GM18526 (cell line): ENCODE measurements around the gene PTCD1.

Experiments
- POLR2A ChIP-seq: IDR thresholded peaks from 3 replicates; pipeline ENCODE4 v1.6.1; 2011; ENCODE audit not compliant: insufficient read length; ENCODE audit errors: extremely low read depth

Gene PTCD1

DNA sequence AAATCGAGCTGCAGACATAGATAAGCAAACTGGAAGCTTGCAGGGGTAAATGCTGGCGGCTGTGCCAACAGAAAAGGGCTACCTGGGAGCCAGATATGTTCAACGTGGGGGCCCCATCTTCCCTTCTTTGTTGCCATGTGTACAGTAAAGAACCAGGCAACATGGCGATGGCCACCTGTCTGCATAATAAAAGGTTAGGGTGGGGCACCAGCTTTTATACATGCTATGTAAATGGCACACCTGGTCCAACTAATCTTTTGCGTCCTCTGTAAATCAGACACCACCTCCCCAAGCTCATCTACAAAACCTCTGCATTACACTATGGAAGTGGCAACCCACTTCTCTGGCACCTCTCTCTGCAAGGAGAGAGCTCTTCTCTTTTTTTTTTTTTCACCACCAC lies 16.0 kb downstream of the PTCD1 start:
- TF ChIP-seq POLR2A: no peak

DNA sequence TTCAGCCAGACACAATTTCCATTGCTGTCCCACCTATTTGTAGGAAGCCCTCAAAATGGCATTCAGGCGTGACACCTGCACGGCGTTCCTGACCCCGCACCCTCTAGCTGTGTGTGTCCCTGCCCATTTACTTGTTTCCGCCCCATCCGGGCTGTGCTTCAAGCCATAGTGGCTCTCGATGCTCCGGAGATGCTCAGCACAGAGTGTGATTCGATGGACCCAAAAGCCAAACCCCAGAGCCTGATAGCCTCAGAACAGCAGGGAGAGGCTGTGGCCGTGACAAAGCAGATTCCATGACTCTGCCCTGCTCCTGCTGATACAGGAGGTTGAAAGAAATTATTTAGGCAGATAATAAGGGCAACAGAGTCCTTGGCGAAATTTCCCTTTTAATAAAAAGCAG lies 16.4 kb downstream of the PTCD1 start:
- TF ChIP-seq POLR2A: no peak

DNA sequence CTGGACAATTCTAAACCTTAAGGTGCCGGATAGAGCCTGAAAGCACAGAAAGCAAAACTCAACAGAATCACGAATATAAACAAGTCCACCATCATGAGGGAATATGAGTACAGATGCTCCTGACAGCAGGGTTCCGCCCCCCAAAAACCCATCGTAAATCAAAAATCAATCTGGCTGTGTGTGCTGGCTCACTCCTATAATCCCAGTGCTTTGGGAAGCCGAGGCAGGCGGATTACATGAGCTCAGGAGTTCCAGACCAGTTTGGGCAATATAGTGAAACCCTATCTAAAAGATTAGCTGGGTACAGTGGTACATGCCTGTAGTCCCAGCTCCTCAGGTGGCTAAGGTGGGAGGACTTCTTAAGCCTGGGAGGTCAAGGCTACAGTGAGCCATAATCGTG lies 17.6 kb downstream of the PTCD1 start:
- no peak for TF ChIP-seq POLR2A

DNA sequence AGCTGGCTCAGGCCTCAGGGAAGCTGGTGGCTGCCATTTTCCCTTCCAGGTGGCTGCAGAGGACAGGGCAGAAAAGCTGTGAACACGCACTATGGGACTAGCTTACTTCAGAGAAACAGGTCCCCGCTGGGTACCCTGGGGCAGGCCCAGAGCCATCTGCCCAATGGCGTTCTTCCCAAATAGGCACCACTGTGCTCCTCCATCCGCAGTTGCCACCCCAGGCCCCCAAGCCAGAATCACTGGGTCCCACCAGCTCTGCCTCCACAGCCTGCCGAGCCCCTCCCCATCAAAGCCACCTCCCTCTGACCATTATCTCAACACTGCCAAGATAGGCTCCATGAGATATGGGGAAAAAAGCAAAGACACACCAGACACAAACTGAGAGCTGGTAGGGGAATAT lies 18.4 kb downstream of the PTCD1 start:
- TF ChIP-seq POLR2A: no peak

DNA sequence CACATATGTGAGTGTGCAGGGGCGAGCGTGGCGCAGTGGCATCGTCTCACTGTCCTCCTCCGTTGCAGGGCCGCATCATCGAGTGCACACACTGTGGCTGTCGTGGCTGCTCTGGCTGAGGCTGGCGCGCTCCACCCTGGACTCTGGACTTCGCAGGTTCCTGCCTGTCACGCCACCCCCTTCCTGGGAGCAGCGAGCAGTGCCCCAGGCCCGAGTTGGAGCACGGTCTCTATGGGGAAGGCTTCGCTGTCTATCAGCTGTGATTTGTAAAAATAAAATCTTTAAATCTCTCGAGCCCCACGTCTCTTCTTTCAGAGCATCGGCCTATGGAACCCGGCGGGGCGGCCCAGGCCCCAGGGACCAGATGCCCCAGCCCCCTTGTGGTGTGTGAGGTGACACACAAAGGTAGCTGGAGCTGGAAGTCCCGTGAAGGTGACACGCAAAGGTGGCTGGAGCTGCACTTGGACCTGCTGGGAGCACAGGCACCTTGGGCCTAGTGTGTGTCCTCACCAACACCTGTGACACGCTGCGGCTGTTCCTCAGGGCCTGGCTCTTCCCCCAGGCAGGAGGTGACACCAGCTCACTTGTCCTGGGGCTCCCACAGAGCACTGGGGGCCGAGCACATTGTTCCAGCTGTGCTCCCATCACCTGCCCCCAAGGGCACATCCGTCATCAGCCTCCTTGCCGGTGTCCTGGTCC lies 19.1 kb downstream of the PTCD1 start:
- TF ChIP-seq POLR2A: peak; percentile 20

DNA sequence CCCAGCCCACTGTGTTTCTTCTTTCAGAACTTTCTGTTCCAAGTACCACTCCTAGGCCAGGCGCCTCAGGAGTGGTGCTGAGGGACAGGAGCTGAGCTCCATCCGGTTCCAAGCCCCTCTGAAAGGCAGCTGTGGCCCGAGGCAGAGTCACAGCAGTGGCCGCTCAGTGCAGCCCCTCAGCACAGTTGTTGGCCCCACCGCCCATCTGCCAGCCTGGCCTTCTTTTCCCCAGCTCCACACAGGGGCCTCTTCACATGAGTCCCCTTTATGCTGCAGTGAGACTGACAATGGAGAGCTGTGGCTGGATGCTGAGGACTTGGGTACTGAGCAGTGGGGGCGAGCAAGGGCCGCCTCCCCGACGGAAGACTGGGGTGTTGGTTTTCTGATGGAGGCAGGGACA lies 20.3 kb downstream of the PTCD1 start:
- TF ChIP-seq POLR2A: peak; percentile 11

DNA sequence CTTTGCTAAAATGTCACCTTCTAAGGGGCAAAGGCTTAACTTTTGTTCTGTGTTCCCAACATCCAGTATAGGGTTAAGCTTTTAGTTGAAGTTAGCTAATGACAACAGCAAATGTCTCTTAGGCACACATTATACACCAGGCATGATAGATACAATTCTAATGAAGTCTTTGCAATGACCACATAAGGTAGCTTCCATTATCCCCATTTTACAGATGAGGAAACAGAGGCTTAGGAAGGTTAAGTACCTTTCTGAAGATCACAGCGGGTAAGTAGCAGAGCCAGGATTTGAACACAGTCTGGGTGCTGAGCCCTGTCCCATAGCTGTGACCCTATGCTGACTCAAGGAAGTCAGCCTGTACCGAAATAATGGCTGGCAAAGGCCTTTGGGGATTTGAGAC lies 28.0 kb downstream of the PTCD1 start:
- TF ChIP-seq POLR2A: no peak

DNA sequence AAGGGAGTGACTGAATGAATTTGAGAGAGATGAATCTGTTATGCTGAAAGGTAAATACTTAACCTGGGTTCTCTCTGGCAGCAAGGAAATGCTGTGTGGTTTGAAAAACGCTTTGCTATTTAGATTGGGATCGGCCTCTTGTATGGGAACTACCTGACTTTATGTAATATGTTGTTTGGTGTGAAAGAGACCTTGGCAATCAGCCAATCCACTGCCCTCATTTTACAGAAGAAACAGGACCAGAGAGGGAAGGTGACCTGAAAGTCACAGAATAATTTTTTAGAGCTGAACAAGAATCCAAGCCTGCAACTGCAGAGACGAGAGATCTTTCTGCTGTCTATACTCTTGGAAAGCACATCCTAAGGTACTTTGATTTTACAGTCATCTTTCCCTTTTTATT lies 28.8 kb downstream of the PTCD1 start:
- no peak for TF ChIP-seq POLR2A

DNA sequence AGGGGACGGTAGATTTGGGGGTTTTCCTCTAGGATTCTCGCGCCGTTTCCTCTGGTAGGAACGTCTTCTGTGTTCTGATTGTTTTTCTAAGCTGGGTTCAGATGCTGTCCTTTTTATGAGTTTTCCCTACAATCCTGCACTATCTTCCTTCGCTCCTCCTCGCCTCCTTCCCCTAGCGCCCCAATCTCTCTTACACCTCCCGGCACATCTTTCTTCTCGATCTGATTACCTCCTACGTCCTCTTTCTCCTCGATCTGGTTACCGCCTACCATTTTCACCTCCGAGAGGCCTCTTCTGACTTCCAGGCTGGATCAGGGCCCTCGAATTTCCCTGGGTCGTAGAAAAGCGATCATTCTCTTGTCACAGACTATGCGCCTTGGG lies 29.4 kb downstream of the PTCD1 start:
- TF ChIP-seq POLR2A: no peak

DNA sequence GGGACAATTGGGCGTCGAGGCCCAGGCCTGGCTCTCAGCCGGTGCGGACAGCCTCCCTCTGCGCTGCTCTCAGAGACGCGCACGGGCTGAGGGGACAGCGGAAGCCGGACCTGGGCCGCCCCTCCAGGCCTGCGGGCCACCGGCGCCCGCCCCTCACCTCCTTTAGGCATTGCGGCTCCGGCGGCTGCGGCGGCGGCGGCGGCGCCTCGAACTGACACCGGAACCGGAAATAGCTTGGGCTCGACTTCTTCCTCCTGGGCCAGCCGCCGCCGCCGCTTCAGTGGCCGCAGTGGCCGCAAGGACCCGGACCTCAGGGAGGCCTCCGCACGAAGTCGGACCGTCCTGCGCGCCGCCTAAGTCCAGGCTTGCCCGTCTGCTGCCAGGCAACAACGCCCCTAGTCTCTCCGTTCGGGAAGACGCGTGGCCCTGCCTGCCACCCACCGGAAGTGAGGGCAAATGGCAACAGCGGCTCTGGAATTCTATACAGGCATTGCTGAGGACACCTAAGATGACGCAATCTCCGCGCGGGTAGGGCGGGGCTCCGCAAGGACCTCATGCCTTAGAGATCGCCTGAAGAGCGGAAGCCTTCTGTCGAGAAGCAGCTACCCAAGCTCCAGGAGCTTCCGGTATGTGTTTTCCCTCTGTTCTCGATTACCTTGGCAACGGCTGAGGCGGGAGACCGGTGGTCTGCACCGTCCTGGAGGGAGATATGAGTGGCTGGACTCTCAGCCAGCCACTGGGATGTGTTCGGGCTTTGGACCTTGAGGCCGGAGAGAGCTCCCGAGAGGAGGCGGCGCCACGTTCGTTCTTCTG lies 30.0 kb downstream of the PTCD1 start, which contains the start of the genes BUD31 and PDAP1:
Gene BUD31 (plus strand): TSS at position 591 of the 813 bp plus-strand sequence. CDS start 2,124 bp downstream, outside the sequence.
Gene PDAP1 (minus strand): TSS at position 219 of the 813 bp plus-strand sequence. CDS start 49 bp downstream, at position 170.
- peak; percentile 94 for TF ChIP-seq POLR2A

DNA sequence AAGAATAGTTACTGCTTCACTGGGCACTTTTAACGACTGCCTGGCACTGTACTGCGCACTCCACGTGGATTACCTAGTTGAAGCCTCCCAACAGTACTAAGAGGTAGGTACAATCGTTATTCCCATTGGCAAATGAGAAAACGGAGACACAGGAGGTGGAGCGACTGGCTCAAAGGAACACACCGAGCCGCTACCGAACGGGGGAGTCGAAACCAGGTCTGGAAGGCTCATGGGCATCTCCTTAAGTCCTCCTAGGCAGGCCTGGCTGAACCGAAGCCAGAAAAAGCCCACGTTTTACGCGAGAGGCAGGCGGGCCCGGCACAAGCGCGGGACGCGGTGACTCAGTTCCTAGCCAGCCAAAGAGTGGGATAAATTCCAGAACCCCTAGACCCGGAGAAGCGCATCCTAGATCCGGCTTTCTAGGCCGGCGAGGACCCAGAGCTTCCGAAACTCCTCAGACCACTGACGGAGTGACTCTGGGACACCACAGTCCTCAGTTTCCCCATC lies 30.7 kb downstream of the PTCD1 start:
- TF ChIP-seq POLR2A: no peak

DNA sequence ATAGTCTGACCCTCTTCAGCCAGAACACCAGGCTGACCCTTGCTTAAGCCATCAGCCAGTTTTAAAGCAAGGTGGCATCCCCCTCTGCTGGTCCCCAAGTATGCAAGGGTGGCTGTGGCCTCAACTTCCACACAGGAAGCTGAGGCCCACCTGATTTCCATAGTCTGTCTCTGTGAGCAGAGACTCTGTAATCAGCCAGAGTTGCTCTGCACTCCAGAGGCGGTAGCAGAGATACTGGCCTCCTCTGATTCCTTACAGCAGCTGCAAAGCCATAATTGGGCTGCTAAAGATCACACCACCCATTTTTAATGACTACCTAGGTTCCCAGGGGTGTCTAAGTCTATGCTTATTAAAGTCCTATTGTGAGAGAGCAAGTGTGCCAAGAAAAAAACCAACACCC lies 32.0 kb downstream of the PTCD1 start:
- no peak for TF ChIP-seq POLR2A

DNA sequence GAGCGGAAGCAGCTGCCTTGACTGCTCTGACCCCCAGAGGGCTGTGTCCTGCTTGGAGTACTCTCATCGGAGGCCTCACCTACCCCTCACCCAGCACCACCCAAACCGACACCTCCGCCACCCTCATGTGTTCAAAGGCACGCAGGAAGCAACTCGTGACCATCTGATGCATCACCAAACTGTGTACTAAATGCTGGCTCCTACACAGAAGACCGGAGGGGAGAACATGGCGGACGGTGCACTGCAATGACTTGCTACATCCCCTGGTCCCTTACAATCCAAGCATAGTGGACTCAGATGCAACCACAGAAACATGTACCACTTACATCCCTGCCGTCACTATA lies 33.6 kb downstream of the PTCD1 start:
- TF ChIP-seq POLR2A: no peak

DNA sequence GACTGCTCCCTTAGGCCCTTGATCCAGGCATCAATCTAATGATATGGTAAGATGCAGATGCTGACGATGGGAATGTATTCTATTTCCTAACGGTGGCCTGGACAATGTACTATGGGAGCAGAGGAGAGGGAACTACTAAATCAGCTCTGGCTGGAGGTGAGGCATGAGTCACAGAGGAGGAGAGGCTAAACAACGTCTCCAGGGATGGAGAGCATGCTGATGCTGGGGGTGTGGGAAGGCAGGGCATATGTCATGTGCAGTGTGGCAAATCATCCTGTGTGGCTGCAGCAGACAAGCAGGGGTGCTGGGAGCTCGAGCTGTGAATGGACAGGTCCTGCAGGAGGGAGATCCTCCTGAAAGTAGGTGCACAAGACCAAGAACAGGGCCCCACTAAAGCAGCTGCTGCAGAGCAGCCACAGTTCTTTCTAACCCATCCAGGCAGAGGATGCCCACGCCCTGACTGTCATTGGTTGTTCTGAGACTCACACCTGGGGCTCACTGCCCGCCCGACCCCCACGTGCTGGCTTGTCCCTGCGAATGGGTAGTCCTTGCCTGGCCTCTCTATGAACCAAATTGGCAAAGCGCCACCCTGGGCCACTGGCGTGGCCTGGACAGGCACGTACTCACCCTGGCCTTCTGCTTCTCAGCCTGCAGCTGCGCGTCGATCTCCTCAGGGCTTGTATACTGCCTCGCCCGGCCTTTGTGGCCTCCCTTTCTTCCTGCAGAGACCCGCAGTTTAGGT lies 34.2 kb downstream of the PTCD1 start:
- TF ChIP-seq POLR2A: no peak

DNA sequence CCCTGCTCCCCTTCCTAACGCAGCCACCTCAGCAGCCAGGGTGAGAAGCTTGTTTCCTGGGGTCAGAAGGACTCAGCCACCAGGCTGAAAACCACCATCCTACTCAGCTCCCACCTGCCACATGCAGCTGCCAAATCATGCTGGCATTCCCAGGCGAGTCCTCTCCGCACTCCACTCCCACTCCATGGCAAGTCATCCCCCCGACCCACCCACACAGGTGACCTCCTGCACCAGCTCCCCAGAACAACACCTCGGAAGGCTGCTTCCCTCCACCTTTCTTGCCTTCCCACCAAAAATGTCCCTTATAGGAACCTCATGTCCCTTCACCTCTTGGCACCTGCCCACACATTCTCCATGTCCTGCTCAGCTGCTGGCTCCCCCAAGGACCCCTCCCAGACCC lies 34.8 kb downstream of the PTCD1 start:
- no peak for TF ChIP-seq POLR2A

DNA sequence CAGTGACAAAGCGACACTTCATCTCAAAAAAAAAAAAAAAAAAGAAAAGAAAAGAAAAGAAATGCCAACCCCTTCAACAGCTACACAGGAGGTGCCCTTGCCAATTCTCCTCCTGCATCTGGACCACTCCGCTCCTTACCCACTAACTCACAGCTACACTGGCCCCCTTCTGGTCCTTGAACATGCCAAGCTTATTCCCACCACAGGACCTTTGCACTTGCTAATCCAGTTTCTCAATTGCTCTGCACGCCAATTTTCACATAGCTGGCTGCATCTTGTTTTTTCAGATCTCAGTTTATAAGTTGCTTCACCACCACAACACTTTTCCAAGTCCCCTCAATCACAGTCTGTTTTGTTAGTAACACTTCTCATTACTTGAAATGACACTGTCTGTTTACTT lies 35.7 kb downstream of the PTCD1 start:
- no peak for TF ChIP-seq POLR2A
